ENCODE measurements around the gene ST7L.

- TF ChIP-seq EZH2 (IDR thresholded peaks at IDR 0.05; ENCODE audit: insufficient read depth, low read length) (no peak), CTCF (IDR thresholded peaks at IDR 0.05; ENCODE audit: insufficient read depth, low read depth, low read length) (no peak)
These were observed 86.9 kb downstream of the ST7L start for GRCh38 chr1:112532064-112532463.

Measured in astrocyte (in vitro differentiated cells and primary cell).